Measurements from ENCODE around the gene IDI1.

- TF ChIP-seq CTCF (IDR thresholded peaks at IDR 0.05) (no peak), POLR2A (IDR thresholded peaks at IDR 0.05) (no peak)
These were observed 48.5 kb upstream of the IDI1 start for GRCh38 chr10:1097436-1097835.
